Measurements from ENCODE around the gene DPYSL3.

GRCh38 chr5:147360816-147361215 lies 149.1 kb downstream of the DPYSL3 start:
- TF ChIP-seq EZH2 (optimal IDR thresholded peaks at IDR 0.05; ENCODE audit: low read depth, low read length) (no peak), EZH2phosphoT487 (IDR thresholded peaks at IDR 0.05; ENCODE audit: low read length) (no peak)
- TF ChIP-seq, protein P1, sequence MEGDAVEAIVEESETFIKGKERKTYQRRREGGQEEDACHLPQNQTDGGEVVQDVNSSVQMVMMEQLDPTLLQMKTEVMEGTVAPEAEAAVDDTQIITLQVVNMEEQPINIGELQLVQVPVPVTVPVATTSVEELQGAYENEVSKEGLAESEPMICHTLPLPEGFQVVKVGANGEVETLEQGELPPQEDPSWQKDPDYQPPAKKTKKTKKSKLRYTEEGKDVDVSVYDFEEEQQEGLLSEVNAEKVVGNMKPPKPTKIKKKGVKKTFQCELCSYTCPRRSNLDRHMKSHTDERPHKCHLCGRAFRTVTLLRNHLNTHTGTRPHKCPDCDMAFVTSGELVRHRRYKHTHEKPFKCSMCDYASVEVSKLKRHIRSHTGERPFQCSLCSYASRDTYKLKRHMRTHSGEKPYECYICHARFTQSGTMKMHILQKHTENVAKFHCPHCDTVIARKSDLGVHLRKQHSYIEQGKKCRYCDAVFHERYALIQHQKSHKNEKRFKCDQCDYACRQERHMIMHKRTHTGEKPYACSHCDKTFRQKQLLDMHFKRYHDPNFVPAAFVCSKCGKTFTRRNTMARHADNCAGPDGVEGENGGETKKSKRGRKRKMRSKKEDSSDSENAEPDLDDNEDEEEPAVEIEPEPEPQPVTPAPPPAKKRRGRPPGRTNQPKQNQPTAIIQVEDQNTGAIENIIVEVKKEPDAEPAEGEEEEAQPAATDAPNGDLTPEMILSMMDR (IDR thresholded peaks at IDR 0.05; ENCODE audit: low read length) = no peak
